Thyroid gland (tissue), 4 donors: ENCODE measurements around the gene ST8SIA5.

Experiments
- POLR2A ChIP-seq, 2 donors: fragments of 450-650 bp; IDR thresholded peaks; one replicate each; pipeline ENCODE4 v1.6.1; 2017; ENCODE audit warnings: antibody characterized with exemption in 2 of 2, mild to moderate bottlenecking in 2 of 2, moderate library complexity in 1 of 2
- TF ChIP-seq, protein P1 (sequence below), 6 experiments: fragments of 200-600 bp in 3 of 6; fragments of 450-650 bp in 3 of 6; sonication (generic) in 3 of 6; IDR thresholded peaks; one replicate each; pipeline ENCODE4 v1.5.1; 2016 to 2019; ENCODE audit warnings: antibody characterized with exemption in 6 of 6, mild to moderate bottlenecking in 2 of 6, inconsistent platforms in 1 of 6, moderate library complexity in 1 of 6

DNA sequence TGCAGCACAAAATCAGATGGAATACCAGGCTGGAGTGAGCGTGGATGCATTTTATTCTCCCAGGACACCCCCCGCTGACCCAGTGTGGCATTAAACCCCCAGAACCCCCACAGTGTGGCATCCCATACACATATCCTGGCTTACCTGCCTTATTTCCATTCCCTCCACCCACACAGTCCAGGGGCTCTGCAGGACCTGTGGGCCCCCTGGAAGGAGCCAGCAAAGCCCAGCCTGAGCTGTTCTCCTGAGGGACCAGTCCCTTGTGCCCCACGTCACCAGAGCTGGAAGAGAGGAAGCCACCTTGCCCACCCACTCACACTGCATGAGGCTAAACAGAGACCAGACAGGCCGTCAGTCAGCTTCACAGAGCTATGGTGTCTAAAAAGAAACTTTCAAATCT lies 20.1 kb downstream of the ST8SIA5 start:
- TF ChIP-seq, protein P1, sequence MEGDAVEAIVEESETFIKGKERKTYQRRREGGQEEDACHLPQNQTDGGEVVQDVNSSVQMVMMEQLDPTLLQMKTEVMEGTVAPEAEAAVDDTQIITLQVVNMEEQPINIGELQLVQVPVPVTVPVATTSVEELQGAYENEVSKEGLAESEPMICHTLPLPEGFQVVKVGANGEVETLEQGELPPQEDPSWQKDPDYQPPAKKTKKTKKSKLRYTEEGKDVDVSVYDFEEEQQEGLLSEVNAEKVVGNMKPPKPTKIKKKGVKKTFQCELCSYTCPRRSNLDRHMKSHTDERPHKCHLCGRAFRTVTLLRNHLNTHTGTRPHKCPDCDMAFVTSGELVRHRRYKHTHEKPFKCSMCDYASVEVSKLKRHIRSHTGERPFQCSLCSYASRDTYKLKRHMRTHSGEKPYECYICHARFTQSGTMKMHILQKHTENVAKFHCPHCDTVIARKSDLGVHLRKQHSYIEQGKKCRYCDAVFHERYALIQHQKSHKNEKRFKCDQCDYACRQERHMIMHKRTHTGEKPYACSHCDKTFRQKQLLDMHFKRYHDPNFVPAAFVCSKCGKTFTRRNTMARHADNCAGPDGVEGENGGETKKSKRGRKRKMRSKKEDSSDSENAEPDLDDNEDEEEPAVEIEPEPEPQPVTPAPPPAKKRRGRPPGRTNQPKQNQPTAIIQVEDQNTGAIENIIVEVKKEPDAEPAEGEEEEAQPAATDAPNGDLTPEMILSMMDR (IDR thresholded peaks at IDR 0.05): no peak
- no peak for TF ChIP-seq POLR2A (IDR thresholded peaks at IDR 0.05)
